ENCODE data around the gene MAS1L.

MAS1L gene

GRCh38 chr6:29525311-29525639, 37.5 kb upstream of the MAS1L start:
- TF ChIP-seq FOXP2 (optimal IDR thresholded peaks at IDR 0.05; ENCODE audit: borderline replicate concordance, extremely low read depth, extremely low read length, insufficient read depth) (no peak), SIN3A (IDR thresholded peaks at IDR 0.05; ENCODE audit: borderline replicate concordance, insufficient read depth, low read length) (no peak), POLR2AphosphoS5 (IDR thresholded peaks at IDR 0.05; ENCODE audit: low read depth, low read length) (no peak), TAF1 (IDR thresholded peaks at IDR 0.05; ENCODE audit: borderline replicate concordance, insufficient read depth, low read length) (no peak), REST (IDR thresholded peaks at IDR 0.05; ENCODE audit: insufficient read depth in 1 of 2, low read depth in 2 of 2, low read length in 2 of 2) (no peak)

- no peak for TF ChIP-seq POLR2AphosphoS5 (IDR thresholded peaks at IDR 0.05; ENCODE audit: low read depth, low read length)
- no peak for TF ChIP-seq REST (IDR thresholded peaks at IDR 0.05; ENCODE audit: insufficient read depth in 1 of 2, low read depth in 2 of 2, low read length in 2 of 2)
- no peak for TF ChIP-seq TAF1 (IDR thresholded peaks at IDR 0.05; ENCODE audit: borderline replicate concordance, insufficient read depth, low read length)
- TF ChIP-seq SIN3A (IDR thresholded peaks at IDR 0.05; ENCODE audit: borderline replicate concordance, insufficient read depth, low read length): no peak
- no peak for TF ChIP-seq FOXP2 (optimal IDR thresholded peaks at IDR 0.05; ENCODE audit: borderline replicate concordance, extremely low read depth, extremely low read length, insufficient read depth)
These were observed 36.9 kb upstream of the MAS1L start for GRCh38 chr6:29524444-29525310.

GRCh38 chr6:29524044-29524443, 36.3 kb upstream of the MAS1L start:
- no peak for TF ChIP-seq TAF1 (IDR thresholded peaks at IDR 0.05; ENCODE audit: borderline replicate concordance, insufficient read depth, low read length)
- TF ChIP-seq SIN3A (IDR thresholded peaks at IDR 0.05; ENCODE audit: borderline replicate concordance, insufficient read depth, low read length): no peak
- TF ChIP-seq FOXP2 (optimal IDR thresholded peaks at IDR 0.05; ENCODE audit: borderline replicate concordance, extremely low read depth, extremely low read length, insufficient read depth): no peak
- no peak for TF ChIP-seq POLR2AphosphoS5 (IDR thresholded peaks at IDR 0.05; ENCODE audit: low read depth, low read length)
- TF ChIP-seq REST (IDR thresholded peaks at IDR 0.05; ENCODE audit: insufficient read depth in 1 of 2, low read depth in 2 of 2, low read length in 2 of 2): no peak

- TF ChIP-seq REST (IDR thresholded peaks at IDR 0.05; ENCODE audit: insufficient read depth in 1 of 2, low read depth in 2 of 2, low read length in 2 of 2) (no peak), TAF1 (IDR thresholded peaks at IDR 0.05; ENCODE audit: borderline replicate concordance, insufficient read depth, low read length) (no peak), POLR2AphosphoS5 (IDR thresholded peaks at IDR 0.05; ENCODE audit: low read depth, low read length) (no peak), FOXP2 (optimal IDR thresholded peaks at IDR 0.05; ENCODE audit: borderline replicate concordance, extremely low read depth, extremely low read length, insufficient read depth) (no peak), SIN3A (IDR thresholded peaks at IDR 0.05; ENCODE audit: borderline replicate concordance, insufficient read depth, low read length) (no peak)
These were observed 34.5 kb upstream of the MAS1L start for GRCh38 chr6:29522227-29522626.

Data from PFSK-1 (cell line).